IPS-20b (cell line): ENCODE data around the gene DDX41.

Experiments
- H3K27ac ChIP-seq: one replicate; pipeline ENCODE4 v1.5.1; 2013; ENCODE audit warnings: low read length
- H3K27me3 ChIP-seq: 2 replicates; pipeline ENCODE4 v1.6.1; 2013; ENCODE audit warnings: mild to moderate bottlenecking, low read length, inconsistent platforms; ENCODE audit not compliant: insufficient read depth
- H3K36me3 ChIP-seq: 2 replicates; pipeline ENCODE4 v1.6.1; 2013; ENCODE audit warnings: low read depth, mild to moderate bottlenecking, inconsistent platforms, low read length, moderate library complexity; ENCODE audit not compliant: insufficient read depth
- H3K4me1 ChIP-seq: 2 replicates; pipeline ENCODE4 v1.6.1; 2013; ENCODE audit warnings: mild to moderate bottlenecking, control low read depth, inconsistent platforms, low read length, moderate library complexity; ENCODE audit not compliant: insufficient read depth
- H3K4me3 ChIP-seq: 2 replicates; pipeline ENCODE4 v1.5.1; 2013; ENCODE audit warnings: mild to moderate bottlenecking, low read length, inconsistent platforms
- H3K9ac ChIP-seq: 2 replicates; pipeline ENCODE4 v1.6.1; 2013; ENCODE audit warnings: low read depth, mild to moderate bottlenecking, inconsistent platforms, low read length, moderate library complexity
- H3K9me3 ChIP-seq: 2 replicates; pipeline ENCODE4 v1.6.1; 2013; ENCODE audit warnings: mild to moderate bottlenecking, low read depth, low read length, inconsistent platforms; ENCODE audit not compliant: insufficient read depth

Gene DDX41

DNA sequence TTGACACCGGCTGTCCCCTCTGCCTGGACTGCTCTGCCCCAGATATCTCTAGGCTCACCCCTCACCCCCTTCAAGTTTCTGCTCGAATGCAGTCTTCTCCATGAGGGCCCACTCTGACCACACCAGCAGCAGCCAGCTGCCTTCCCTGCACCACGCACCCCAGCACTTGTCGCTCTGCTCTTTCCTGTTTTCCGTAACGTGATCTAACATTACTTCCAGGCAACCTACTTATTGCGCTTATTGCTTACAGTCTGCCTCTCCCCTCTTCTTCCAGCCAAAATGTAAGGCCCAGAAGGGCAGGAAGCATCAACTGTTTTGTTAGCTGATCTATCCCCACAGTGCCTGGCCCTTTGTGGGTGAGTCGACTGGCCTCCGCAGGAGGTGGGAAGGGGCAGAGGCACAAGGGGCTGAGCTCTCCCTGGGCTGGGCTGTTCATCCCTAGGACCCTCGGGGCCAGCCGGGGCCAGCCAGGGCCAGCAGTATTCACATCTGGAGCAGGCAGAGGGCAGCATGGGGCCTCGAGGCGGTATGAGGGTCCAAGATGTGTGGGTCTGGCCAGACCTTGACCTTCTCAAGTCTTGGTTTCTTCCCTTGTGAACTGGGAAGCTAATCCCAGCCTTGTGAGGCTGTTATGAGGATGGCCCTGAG lies 31.7 kb downstream of the DDX41 start:
- Histone ChIP-seq H3K9me3 (no peaks in the 10 kb centered on the region), H3K4me1 (no peaks in the 10 kb centered on the region), H3K36me3 (peaks cover 81% of the 10 kb centered on the region), H3K27ac (no peak overlapping the region), H3K9ac (no peak overlapping the region), H3K4me3 (no peak overlapping the region), H3K27me3 (no peaks in the 10 kb centered on the region)

DNA sequence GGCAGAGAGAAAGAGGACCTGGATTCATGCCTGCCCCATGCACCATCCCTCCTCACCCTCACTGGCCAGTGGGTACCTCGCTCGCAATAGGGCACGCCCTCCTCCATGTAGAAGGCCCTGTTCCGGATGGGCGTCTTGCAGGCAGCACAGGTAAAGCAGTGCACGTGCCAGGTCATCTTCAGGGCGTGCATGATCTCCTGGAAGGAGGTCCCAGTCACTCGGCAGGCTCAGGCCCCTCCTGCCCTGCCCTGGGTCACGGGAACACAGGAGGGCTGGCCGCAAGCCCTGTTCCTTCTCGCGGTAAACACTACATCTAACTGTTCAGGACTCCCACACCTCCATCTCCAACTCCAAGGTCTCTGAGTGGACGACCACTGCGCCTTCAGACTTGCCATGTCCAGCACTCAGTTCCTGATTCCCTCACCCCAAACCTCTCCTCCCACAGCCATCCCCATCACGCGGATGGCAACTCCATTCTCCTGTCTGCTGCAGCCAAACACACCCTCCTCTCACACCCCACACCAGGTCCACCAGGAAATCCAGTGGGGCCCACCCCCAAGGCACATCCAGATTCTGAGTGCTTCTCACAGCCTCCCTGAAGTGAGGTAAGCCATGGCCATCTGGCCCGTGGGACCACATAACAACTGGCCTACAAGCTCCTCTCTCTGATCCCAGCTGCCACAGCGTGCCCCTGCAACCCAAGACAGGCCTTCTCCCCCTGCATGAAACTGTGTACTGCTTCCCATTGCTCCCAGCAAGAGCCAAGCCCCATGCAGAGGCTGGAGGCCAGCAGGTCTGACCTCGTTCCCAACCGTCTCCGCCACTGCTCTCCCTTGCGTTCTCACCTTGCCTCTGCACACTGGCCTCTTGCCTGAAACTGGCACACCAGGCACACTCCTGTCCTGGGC lies 32.5 kb downstream of the DDX41 start:
- Histone ChIP-seq H3K27me3 (no peaks in the 10 kb centered on the region), H3K9ac (no peak overlapping the region), H3K36me3 (peaks cover 73% of the 10 kb centered on the region), H3K4me1 (no peaks in the 10 kb centered on the region), H3K4me3 (no peak overlapping the region), H3K27ac (no peak overlapping the region), H3K9me3 (no peaks in the 10 kb centered on the region)

DNA sequence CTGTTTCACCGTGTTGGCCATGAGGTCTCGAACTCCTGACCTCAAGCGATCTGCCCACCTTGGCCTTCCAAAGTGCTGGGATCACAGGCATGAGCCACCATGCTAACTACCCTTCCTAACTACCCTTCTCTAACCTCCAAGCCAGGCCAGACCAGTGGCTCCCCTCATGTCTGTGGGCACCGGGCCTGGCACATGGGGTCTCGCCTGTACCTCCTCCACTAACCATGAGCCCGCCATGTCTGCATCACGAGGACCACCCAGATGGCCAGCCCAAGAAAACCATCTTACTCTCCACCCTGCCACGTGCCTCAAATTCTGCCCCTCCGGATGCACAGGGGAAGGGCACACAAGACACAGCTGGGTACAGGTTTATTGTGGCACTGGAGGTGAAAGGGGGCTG lies 33.7 kb downstream of the DDX41 start:
- H3K36me3 ChIP-seq, result peaks cover 61% of the 10 kb centered on the region
- H3K27ac ChIP-seq, result no peak overlapping the region
- no peaks in the 10 kb centered on the region for H3K27me3 ChIP-seq
- H3K9me3 ChIP-seq, result no peaks in the 10 kb centered on the region
- no peaks in the 10 kb centered on the region for H3K4me1 ChIP-seq
- H3K4me3 ChIP-seq, result no peak overlapping the region
- H3K9ac ChIP-seq, result no peak overlapping the region

DNA sequence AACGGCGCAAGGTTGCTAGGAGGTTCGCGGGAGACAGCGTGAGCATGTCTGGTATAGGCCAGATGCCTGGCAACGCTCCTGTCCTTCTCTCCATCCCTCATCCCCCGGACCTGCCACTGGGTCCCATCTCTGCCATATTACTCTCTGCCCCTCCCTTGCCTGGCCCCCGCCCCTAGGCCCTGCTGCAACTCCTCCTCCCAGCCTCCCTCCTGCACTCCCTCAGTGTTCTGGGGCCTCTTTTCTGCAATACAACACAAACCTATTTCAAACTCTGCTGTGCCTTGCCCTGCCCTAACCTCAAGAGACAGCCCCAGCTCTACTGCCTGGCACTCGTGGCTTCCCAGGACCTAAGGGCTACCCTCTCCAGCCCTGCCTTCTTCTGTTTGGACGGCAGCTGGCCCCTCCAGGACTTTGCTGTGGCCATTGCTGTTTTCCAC lies 34.4 kb downstream of the DDX41 start:
- Histone ChIP-seq H3K27me3 (no peaks in the 10 kb centered on the region), H3K9me3 (no peaks in the 10 kb centered on the region), H3K4me1 (no peaks in the 10 kb centered on the region), H3K36me3 (peaks cover 54% of the 10 kb centered on the region), H3K9ac (no peak overlapping the region), H3K27ac (no peak overlapping the region), H3K4me3 (no peak overlapping the region)

DNA sequence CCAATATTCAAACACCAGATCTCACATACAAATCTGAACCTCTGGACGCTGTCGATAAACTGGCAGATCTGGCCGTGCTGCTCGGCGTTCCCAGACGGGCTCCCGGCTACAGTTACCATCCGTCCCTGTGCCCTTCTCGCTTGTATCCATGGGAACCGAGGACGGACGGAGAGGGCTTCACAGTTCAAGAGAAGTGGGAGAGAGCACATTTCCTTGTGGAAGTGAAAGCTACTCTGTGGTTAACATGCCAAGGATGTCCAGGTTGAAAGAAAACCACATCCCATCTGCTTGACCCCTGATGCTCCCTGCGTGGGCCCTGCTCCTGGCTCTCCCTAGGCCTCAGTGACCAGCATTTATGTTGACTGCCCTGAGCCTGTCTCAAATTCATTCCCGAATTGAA lies 37.0 kb downstream of the DDX41 start:
- Histone ChIP-seq H3K27me3 (no peaks in the 10 kb centered on the region), H3K9me3 (no peaks in the 10 kb centered on the region), H3K4me3 (no peak overlapping the region), H3K36me3 (peaks cover 31% of the 10 kb centered on the region), H3K9ac (no peak overlapping the region), H3K4me1 (0 out of 2 replicates have a peak, but pooled peaks cover 2% of the 10 kb centered on the region), H3K27ac (no peak overlapping the region)

DNA sequence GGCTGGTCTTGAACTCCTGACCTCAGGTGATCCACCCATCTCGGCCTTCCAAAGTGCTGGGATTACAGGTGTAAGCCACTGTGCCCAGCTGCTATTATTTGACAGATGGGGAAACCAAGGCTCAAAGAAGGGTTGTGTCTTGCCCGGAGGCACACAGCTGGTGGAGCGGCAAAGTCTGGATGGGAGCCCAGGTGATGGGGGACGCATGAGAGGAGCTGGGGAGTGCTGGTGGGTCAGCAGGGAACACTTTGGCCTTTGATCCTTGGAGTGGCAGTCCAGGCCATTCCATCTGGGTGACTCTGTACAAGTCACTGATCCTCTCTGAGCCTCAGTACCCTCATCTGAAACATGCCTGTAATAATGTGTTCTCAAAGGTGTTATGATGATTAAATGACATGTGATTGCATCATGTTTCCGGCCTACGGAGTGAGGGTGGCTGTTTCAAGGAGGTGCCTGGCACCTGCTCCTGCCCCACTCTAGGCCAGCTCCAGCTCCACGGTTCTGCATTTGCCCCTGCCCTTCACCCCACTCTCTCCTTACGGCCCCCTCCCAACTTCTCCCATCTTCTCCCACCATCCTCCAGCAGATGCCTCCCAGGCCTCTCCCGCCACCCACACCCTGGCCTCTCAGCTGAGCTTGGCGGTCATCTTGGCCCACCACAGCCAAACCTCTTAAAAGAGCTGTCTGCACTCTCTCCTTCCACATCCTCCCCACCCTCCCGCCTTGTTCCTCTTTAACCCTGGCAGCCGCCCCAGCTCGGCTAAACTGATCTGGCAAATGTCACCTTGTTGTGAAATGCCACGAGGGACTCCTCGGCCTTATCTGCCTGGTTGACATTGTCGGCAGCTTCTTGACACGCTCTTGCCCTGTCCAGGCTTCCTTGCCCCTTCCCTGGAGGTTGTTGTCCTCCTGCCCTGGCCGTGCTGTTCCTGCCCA lies 37.8 kb downstream of the DDX41 start:
- no peak overlapping the region for H3K27ac ChIP-seq
- H3K9ac ChIP-seq, result no peak overlapping the region
- H3K9me3 ChIP-seq, result no peaks in the 10 kb centered on the region
- H3K4me1 ChIP-seq, result peaks cover 8% of the 10 kb centered on the region; the same call in 1 of the 2 replicates
- H3K4me3 ChIP-seq, result no peak overlapping the region
- H3K36me3 ChIP-seq, result peaks cover 23% of the 10 kb centered on the region
- H3K27me3 ChIP-seq, result no peaks in the 10 kb centered on the region

DNA sequence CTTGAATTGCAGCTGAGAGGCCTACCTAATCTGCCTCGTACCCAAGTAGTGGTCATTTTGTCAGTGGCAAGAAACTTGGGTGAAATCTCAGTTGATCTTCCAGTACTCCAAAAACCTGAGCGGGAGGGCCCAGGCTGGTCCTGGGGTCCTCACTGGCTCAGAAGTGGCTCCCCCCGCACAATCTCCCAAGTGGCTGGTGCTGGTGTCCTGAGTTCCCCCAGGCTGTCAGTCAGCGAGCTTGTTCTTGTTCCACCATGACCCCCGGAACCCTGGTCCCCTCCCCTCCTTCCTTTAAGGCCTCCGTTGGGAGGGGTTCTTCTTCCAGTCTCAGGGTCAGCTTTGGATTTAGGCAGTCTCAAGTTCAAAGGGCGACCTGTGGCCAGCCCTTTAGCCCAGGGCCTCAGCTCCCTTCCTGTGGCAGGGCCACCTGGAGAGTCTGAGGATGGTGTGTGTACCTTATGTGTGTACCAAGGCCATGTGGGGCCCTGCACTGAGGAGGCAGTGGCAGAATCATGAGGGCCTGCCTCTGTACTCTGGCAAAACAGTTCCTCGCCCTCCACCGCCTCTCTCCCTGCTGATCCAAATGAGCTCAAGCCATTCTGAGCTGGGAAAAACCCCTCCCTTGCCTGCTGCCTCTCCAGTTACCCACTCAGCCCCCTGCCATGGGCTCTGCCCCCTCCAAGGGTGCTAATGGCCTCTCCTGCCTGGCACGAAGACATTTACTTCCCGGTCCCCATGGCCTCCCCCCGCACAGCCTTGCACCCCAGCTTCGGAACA lies 38.9 kb downstream of the DDX41 start:
- Histone ChIP-seq H3K27me3 (no peaks in the 10 kb centered on the region), H3K27ac (no peak overlapping the region), H3K9ac (no peak overlapping the region), H3K4me3 (no peak overlapping the region), H3K9me3 (no peaks in the 10 kb centered on the region), H3K4me1 (peaks cover 9% of the 10 kb centered on the region; the same call in 1 of the 2 replicates), H3K36me3 (peaks cover 12% of the 10 kb centered on the region; the same call in 1 of the 2 replicates)

DNA sequence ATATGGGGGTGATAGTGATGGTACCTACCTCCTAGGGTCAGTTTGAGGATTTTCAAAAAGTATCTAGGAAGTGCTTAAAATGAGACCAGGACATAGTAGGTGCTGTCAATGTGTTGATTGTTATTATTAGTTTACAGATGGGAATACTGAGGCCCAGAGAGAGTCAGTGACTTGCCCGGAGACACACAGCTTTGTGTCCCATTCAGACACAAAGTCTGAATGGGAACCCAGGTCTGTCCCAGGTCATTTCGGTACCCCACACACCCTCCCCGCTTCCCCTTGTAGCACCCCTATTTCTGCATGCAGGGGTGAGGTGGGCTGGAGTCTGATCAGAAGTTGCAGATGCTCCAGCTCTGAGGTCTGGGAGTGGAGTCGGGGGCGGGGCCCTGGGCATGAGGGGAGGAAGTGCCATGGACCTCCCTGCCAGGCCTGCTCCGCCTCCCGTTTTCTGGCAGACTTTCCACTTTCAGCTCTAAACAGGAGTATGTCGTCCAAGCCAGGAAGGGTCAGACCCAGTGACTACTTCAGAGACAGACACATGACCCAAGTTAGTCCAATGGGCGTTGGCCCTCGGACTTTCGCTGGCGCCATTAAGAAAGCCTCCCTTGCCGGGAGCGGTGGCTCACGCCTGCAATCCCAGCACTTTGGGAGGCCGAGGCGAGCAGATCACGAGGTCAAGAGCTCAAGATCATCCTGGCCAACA lies 40.1 kb downstream of the DDX41 start:
- H3K36me3 ChIP-seq, result peaks cover 12% of the 10 kb centered on the region
- H3K9me3 ChIP-seq, result no peaks in the 10 kb centered on the region
- H3K9ac ChIP-seq, result no peak overlapping the region
- H3K27me3 ChIP-seq, result no peaks in the 10 kb centered on the region
- H3K4me1 ChIP-seq, result peaks cover 14% of the 10 kb centered on the region; the same call in 1 of the 2 replicates
- no peak overlapping the region for H3K4me3 ChIP-seq
- H3K27ac ChIP-seq, result no peak overlapping the region

DNA sequence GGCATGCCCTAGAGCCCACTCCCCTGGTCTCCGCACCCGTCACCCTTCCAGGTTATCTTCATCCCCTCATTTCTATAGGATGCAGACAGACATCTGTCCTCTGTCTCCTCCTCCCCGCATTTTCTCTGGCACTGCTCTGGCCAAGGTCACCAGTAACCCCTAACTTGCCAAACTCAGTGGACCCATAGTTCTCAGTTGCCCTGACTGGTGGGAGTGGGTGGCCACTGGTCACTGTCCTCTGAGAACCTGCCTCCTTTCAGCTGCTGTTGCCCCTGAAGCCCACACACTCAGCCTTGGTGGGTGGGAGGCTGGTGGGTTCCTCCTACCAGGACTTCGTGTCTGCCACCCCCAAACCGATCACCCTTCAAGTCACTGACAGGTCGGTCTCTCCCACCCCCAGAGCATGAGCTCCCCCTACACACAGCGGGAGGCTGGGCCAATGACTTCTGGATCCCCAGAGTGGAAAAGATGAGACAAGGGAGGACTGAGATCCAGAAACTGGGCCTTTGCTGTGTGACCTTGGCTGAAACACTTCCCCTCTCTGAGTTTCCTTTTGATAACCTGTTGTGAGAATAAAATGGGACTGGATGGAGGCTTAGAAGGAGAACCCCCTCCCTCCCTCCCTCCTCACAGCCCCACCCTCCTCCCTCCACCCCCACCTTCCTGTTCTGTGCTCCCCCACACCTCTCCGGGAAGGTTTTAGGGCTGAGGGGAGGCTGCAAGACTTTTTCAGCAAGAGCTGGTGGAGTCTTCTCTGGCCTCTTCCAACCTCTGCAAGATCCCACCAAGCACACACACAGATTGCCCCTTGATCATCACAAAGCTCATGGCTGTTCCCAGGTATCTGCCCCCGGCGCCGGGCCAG lies 41.0 kb downstream of the DDX41 start:
- Histone ChIP-seq H3K4me3 (no peak overlapping the region), H3K9ac (no peak overlapping the region), H3K9me3 (no peaks in the 10 kb centered on the region), H3K27me3 (no peaks in the 10 kb centered on the region), H3K27ac (no peak overlapping the region), H3K36me3 (peaks cover 15% of the 10 kb centered on the region), H3K4me1 (peaks cover 19% of the 10 kb centered on the region)
